Endothelial cell of umbilical vein (primary cell): Measurements from ENCODE around the gene NTN5. TPM values are rescaled to one million over a fixed set of nuclear protein-coding genes. Genes with fewer than 3 reads are reported as not detected.

Experiments used
- BruUV-seq: library from RNA; stranded (reverse); fragments of 400-500 nt; replicated peaks from 2 replicates; lab custom pipeline; 2021; lab: Mats Ljungman, UMichigan
- CTCF ChIA-PET: fragments of 300-600, 350-600 bp; sonication (Branson Sonifier 250); formaldehyde crosslinking; loops from one replicate; lab custom pipeline; 2021; ENCODE audit warnings: antibody characterized with exemption, inconsistent platforms; lab: Charles Lee
- POLR2A ChIA-PET: fragments of 300-600, 350-600 bp; sonication (Branson Sonifier 250); formaldehyde crosslinking; loops from one replicate; lab custom pipeline; 2021; ENCODE audit warnings: antibody characterized with exemption, inconsistent platforms; lab: Charles Lee
- DNase-seq: peaks from one replicate; pipeline ENCODE4 v3.0.0-alpha.2; 2011; ENCODE audit warnings: low read depth, low spot score
- FAIRE-seq: peaks from 2 replicates; lab custom pipeline; 2011; peaks lifted over from hg19 to GRCh38; lab: Jason Lieb, UNC
- H2AFZ ChIP-seq: 2 replicates; pipeline ENCODE4 v1.6.0; 2012; ENCODE audit warnings: low read depth, low read length, control low read depth, inconsistent platforms
- H3K27ac ChIP-seq: 2 replicates; pipeline ENCODE4 v1.5.1; 2011; ENCODE audit warnings: low read depth, mild to moderate bottlenecking, control low read depth, low read length, moderate library complexity; ENCODE audit not compliant: insufficient read depth
- H3K27me3 ChIP-seq, 2 experiments: 2 replicates each; pipeline versions ENCODE4 v1.6.0 to v1.6.1; 2011; ENCODE audit warnings: low read length in 2 of 2, mixed read lengths in 1 of 2; ENCODE audit not compliant: control insufficient read depth in 2 of 2, insufficient read depth in 2 of 2
- H3K36me3 ChIP-seq, 2 experiments: 2 replicates in 1 of 2; 3 replicates in 1 of 2; pipeline ENCODE4 v1.5.1; 2011; ENCODE audit warnings: low read length in 2 of 2, mild to moderate bottlenecking in 1 of 2, moderate library complexity in 1 of 2; ENCODE audit not compliant: control insufficient read depth in 2 of 2, insufficient read depth in 2 of 2; ENCODE audit errors: extremely low read depth in 1 of 2
- H3K4me1 ChIP-seq: 3 replicates; pipeline ENCODE4 v1.5.1; 2011; ENCODE audit warnings: mild to moderate bottlenecking, low read length; ENCODE audit not compliant: control insufficient read depth, insufficient read depth; ENCODE audit errors: extremely low read depth
- H3K4me2 ChIP-seq: 2 replicates; pipeline ENCODE4 v1.6.1; 2011; ENCODE audit warnings: low read length, control low read depth, mixed read lengths; ENCODE audit not compliant: insufficient read depth
- H3K4me3 ChIP-seq, 3 experiments: fragments of 200-600 bp in 1 of 3; sonication (generic), shearing (Covaris generic) in 1 of 3; replicated peaks in 1 of 3; 2 replicates each; pipeline ENCODE4 v1.5.1; 2011 to 2016; ENCODE audit warnings: control low read depth in 3 of 3, low read length in 3 of 3, mild to moderate bottlenecking in 2 of 3, inconsistent platforms in 1 of 3, low read depth in 1 of 3, moderate library complexity in 1 of 3; ENCODE audit not compliant: insufficient read depth in 1 of 3
- H3K79me2 ChIP-seq: 2 replicates; pipeline ENCODE4 v1.6.0; 2012; ENCODE audit warnings: low read length, inconsistent platforms; ENCODE audit not compliant: control insufficient read depth, insufficient read depth
- H3K9ac ChIP-seq: replicated peaks from 2 replicates; pipeline ENCODE3; 2011; ENCODE audit warnings: low read length, control low read depth; ENCODE audit not compliant: insufficient read depth; ENCODE audit errors: extremely low read depth
- H3K9me1 ChIP-seq: replicated peaks from 3 replicates; pipeline ENCODE4 v1.6.0; 2011; ENCODE audit warnings: mild to moderate bottlenecking, low read length; ENCODE audit not compliant: control insufficient read depth, insufficient read depth; ENCODE audit errors: extremely low read depth
- H3K9me3 ChIP-seq: replicated peaks from 2 replicates; pipeline ENCODE4 v1.5.1; 2012; ENCODE audit warnings: low read length, inconsistent platforms; ENCODE audit not compliant: control insufficient read depth, insufficient read depth
- H4K20me1 ChIP-seq: replicated peaks from 2 replicates; pipeline ENCODE3; 2011; ENCODE audit warnings: mild to moderate bottlenecking, low read length; ENCODE audit not compliant: control insufficient read depth, insufficient read depth; ENCODE audit errors: extremely low read depth
- EZH2 ChIP-seq: IDR thresholded peaks from 2 replicates; pipeline ENCODE4 v1.6.1; 2012; ENCODE audit warnings: borderline replicate concordance, low read depth, mild to moderate bottlenecking, moderate library complexity, low read length, inconsistent platforms; ENCODE audit not compliant: severe bottlenecking
- FOS ChIP-seq: IDR thresholded peaks from 2 replicates; pipeline ENCODE4 v1.6.1; 2011; ENCODE audit warnings: mild to moderate bottlenecking, low read length, moderate library complexity, borderline replicate concordance; ENCODE audit not compliant: insufficient read depth
- GATA2 ChIP-seq: IDR thresholded peaks from 2 replicates; pipeline ENCODE4 v1.7.0; 2011; ENCODE audit warnings: low read depth, mild to moderate bottlenecking, moderate library complexity, mixed read lengths, low read length; ENCODE audit not compliant: insufficient read length, insufficient read depth
- JUN ChIP-seq: IDR thresholded peaks from 2 replicates; pipeline ENCODE4 v1.6.1; 2011; ENCODE audit warnings: borderline replicate concordance, low read depth; ENCODE audit not compliant: insufficient read length, insufficient read depth
- MYC ChIP-seq: IDR thresholded peaks from one replicate; pipeline ENCODE4 v1.6.1; 2011; ENCODE audit warnings: mild to moderate bottlenecking, low read depth, low read length
- POLR2A ChIP-seq: IDR thresholded peaks from 2 replicates; pipeline ENCODE4 v1.6.1; 2012; ENCODE audit warnings: low read depth, mild to moderate bottlenecking, control low read depth, low read length
- POLR2AphosphoS5 ChIP-seq: IDR thresholded peaks from 2 replicates; pipeline ENCODE4 v1.6.1; 2012; ENCODE audit warnings: low read depth, mild to moderate bottlenecking, control low read depth, low read length, moderate library complexity; ENCODE audit not compliant: insufficient read depth
- dilution Hi-C: fragments of 300-500 bp; cut with MboI; formaldehyde crosslinking; loops from one replicate; pipeline ENCODE4 v1.15.0; 2019; ENCODE audit warnings: low sequenced_read_pairs; ENCODE audit not compliant: extremely low pct_ligation_motif_present
- intact Hi-C: fragments of 100-400 bp; cut with micrococcal nuclease; formaldehyde crosslinking; loops from one replicate; pipeline ENCODE4 v1.10.0; 2022
- polyA plus RNA-seq, 4 experiments: library from polyadenylated mRNA; depleted of rRNA in 3 of 4; stranded (reverse) in 3 of 4; unstranded in 1 of 4; fragments of >200 nt; gene quantifications; 2 replicates each; pipeline versions ENCODE4 v1.2.1 to v1.2.3, GENCODE V29; 2011 to 2012; ENCODE audit warnings: missing spikeins in 1 of 4
- total RNA-seq: library from RNA; stranded (reverse); gene quantifications from 2 replicates; pipeline ENCODE4 v1.2.3, GENCODE V29; 2021
- TF ChIP-seq, protein P1 (sequence below), 2 donors: IDR thresholded peaks; 1 replicate in 1 of 2; 2 replicates in 1 of 2; pipeline ENCODE4 v1.5.1; 2011; ENCODE audit warnings: low read length in 2 of 2, mild to moderate bottlenecking in 2 of 2, moderate library complexity in 2 of 2, control low read depth in 1 of 2, inconsistent platforms in 1 of 2, low read depth in 1 of 2; ENCODE audit not compliant: insufficient read depth in 1 of 2; ENCODE audit errors: extremely low read depth in 1 of 2
- TF ChIP-seq, protein P2 (sequence below): IDR thresholded peaks from 2 replicates; pipeline ENCODE4 v1.6.1; 2011; ENCODE audit not compliant: insufficient read depth, insufficient read length

Gene NTN5
- total and polyA plus RNA-seq, 2 donors (not counting 3 experiments of a cell fraction or from before 2014, with no cell fraction given) = 0.11 TPM; not detected in 1

DNA sequence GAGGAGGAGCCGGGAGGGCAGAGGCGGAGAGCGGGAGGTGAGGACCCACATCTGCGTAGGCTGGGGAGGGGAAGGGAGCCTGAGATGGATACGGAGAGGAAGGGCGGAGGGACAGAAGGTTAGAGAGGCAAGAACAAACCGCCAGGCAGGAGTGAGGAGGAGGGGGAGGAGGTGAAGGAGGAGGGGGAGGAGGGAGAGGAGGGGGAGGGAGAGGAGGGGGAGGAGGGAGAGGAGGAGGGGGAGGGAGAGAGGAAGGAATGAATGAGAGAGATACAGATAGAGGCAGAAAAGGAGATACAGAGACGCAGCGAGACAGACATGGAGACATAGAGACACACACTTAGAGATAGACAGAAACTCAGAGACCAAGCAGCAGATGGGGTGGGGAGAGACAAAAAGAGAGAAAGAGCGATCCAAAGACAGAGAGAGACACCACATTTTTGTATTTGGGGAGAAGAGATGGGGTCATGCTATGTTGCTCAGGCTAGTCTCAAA lies 26.0 kb downstream of the NTN5 start:
- Histone ChIP-seq H4K20me1 (no peaks in the 10 kb centered on the region), H3K27ac (no peak overlapping the region), H3K4me1 (peaks cover 9% of the 10 kb centered on the region), H3K9ac (no peak overlapping the region), H3K4me2 (peak overlapping the region; percentile 72), H3K4me3 (no peak overlapping the region), H2AFZ (no peak overlapping the region), H3K27me3 (peaks cover 0 to 2% of the 10 kb centered on the region in 2 experiments), H3K9me3 (no peaks in the 10 kb centered on the region), H3K9me1 (no peaks in the 10 kb centered on the region), H3K36me3 (no peaks in the 10 kb centered on the region), H3K79me2 (no peaks in the 10 kb centered on the region)
- dilution Hi-C loops (no loop called here), intact Hi-C loops (loop anchor here (1.0 to 2.0 kb wide), 7 partner anchors 8 to 196 kb away; no protein-coding TSS in a partner anchor)
- ChIA-PET POLR2A (no interaction called here), CTCF (interaction anchor here (1.3 to 2.7 kb wide), 15 partner anchors 9 to 198 kb away, joined by 3 to 41 read pairs (median 12); partner anchors contain the start of genes HSD17B14 and NTN5)
- DNase-seq (no peak), FAIRE-seq (peak; percentile 85)
- no TSS peak for BruUV-seq
- TF ChIP-seq POLR2AphosphoS5 (no peak), POLR2A (no peak), FOS (no peak), GATA2 (no peak), JUN (no peak), EZH2 (no peak), MYC (no peak)
- TF ChIP-seq, protein P1, sequence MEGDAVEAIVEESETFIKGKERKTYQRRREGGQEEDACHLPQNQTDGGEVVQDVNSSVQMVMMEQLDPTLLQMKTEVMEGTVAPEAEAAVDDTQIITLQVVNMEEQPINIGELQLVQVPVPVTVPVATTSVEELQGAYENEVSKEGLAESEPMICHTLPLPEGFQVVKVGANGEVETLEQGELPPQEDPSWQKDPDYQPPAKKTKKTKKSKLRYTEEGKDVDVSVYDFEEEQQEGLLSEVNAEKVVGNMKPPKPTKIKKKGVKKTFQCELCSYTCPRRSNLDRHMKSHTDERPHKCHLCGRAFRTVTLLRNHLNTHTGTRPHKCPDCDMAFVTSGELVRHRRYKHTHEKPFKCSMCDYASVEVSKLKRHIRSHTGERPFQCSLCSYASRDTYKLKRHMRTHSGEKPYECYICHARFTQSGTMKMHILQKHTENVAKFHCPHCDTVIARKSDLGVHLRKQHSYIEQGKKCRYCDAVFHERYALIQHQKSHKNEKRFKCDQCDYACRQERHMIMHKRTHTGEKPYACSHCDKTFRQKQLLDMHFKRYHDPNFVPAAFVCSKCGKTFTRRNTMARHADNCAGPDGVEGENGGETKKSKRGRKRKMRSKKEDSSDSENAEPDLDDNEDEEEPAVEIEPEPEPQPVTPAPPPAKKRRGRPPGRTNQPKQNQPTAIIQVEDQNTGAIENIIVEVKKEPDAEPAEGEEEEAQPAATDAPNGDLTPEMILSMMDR (IDR thresholded peaks at IDR 0.05; ENCODE audit: extremely low read depth in 1 of 2, insufficient read depth in 1 of 2, low read depth in 1 of 2, low read length in 2 of 2) = no peak
- TF ChIP-seq, protein P2, sequence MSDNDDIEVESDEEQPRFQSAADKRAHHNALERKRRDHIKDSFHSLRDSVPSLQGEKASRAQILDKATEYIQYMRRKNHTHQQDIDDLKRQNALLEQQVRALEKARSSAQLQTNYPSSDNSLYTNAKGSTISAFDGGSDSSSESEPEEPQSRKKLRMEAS = no peak
